ENCODE measurements around the gene ALKBH7. TPM values are rescaled to one million over a fixed set of nuclear protein-coding genes. Genes with fewer than 3 reads are reported as not detected.

ALKBH7 gene
- total and polyA plus RNA-seq, 4 donors: 29.9 to 99.7 (median 51.2) TPM

- 96% methylated on average over 32 of the region's 32 CpGs for WGBS
- no peaks in the 10 kb centered on the region for H3K9me3 ChIP-seq (ENCODE audit: control insufficient read depth in 4 of 4, low read length in 3 of 4)
- DNase-seq (ENCODE audit: low spot score): no peak
- no peak overlapping the region for H3K9ac ChIP-seq (ENCODE audit: low read depth in 1 of 2, low read length in 2 of 2)
- TF ChIP-seq FOXA2 (IDR thresholded peaks at IDR 0.05) (no peak), JUND (IDR thresholded peaks at IDR 0.05) (no peak), NR2F2 (IDR thresholded peaks at IDR 0.05) (no peak), ATF3 (IDR thresholded peaks at IDR 0.05) (no peak), HNF4G (IDR thresholded peaks at IDR 0.05) (no peak), GABPA (IDR thresholded peaks at IDR 0.05 in 1 of 2, conservative IDR thresholded peaks at IDR 0.05 in 1 of 2) (no peak), SP1 (IDR thresholded peaks at IDR 0.05) (no peak), ZBTB33 (IDR thresholded peaks at IDR 0.05) (no peak), HNF4A (conservative IDR thresholded peaks at IDR 0.05) (no peak), RXRA (IDR thresholded peaks at IDR 0.05) (no peak), RAD21 (IDR thresholded peaks at IDR 0.05) (no peak), MAX (IDR thresholded peaks at IDR 0.05) (no peak), YY1 (IDR thresholded peaks at IDR 0.05) (no peak), FOXA1 (IDR thresholded peaks at IDR 0.05) (no peak), TAF1 (conservative IDR thresholded peaks at IDR 0.05) (no peak), EGR1 (IDR thresholded peaks at IDR 0.05; ENCODE audit: low read depth in 2 of 2) (no peak)
- TF ChIP-seq, protein P1, sequence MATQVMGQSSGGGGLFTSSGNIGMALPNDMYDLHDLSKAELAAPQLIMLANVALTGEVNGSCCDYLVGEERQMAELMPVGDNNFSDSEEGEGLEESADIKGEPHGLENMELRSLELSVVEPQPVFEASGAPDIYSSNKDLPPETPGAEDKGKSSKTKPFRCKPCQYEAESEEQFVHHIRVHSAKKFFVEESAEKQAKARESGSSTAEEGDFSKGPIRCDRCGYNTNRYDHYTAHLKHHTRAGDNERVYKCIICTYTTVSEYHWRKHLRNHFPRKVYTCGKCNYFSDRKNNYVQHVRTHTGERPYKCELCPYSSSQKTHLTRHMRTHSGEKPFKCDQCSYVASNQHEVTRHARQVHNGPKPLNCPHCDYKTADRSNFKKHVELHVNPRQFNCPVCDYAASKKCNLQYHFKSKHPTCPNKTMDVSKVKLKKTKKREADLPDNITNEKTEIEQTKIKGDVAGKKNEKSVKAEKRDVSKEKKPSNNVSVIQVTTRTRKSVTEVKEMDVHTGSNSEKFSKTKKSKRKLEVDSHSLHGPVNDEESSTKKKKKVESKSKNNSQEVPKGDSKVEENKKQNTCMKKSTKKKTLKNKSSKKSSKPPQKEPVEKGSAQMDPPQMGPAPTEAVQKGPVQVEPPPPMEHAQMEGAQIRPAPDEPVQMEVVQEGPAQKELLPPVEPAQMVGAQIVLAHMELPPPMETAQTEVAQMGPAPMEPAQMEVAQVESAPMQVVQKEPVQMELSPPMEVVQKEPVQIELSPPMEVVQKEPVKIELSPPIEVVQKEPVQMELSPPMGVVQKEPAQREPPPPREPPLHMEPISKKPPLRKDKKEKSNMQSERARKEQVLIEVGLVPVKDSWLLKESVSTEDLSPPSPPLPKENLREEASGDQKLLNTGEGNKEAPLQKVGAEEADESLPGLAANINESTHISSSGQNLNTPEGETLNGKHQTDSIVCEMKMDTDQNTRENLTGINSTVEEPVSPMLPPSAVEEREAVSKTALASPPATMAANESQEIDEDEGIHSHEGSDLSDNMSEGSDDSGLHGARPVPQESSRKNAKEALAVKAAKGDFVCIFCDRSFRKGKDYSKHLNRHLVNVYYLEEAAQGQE (IDR thresholded peaks at IDR 0.05): no peak
- TF ChIP-seq, protein P2, sequence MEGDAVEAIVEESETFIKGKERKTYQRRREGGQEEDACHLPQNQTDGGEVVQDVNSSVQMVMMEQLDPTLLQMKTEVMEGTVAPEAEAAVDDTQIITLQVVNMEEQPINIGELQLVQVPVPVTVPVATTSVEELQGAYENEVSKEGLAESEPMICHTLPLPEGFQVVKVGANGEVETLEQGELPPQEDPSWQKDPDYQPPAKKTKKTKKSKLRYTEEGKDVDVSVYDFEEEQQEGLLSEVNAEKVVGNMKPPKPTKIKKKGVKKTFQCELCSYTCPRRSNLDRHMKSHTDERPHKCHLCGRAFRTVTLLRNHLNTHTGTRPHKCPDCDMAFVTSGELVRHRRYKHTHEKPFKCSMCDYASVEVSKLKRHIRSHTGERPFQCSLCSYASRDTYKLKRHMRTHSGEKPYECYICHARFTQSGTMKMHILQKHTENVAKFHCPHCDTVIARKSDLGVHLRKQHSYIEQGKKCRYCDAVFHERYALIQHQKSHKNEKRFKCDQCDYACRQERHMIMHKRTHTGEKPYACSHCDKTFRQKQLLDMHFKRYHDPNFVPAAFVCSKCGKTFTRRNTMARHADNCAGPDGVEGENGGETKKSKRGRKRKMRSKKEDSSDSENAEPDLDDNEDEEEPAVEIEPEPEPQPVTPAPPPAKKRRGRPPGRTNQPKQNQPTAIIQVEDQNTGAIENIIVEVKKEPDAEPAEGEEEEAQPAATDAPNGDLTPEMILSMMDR (IDR thresholded peaks at IDR 0.05; ENCODE audit: low read depth, low read length, missing input control): no peak
- H3K36me3 ChIP-seq (ENCODE audit: control insufficient read depth in 4 of 4, insufficient read depth in 3 of 4, low read depth in 1 of 4, low read length in 3 of 4): peaks cover 20 to 64% (median 46%) of the 10 kb centered on the region in 4 donors
- no peak overlapping the region for H3K27ac ChIP-seq (ENCODE audit: low read depth in 1 of 2, low read length in 2 of 2)
- H3K4me3 ChIP-seq (ENCODE audit: low read depth in 1 of 3, low read length in 3 of 3): no peak overlapping the region
- H3K27me3 ChIP-seq (ENCODE audit: control insufficient read depth in 4 of 4, insufficient read depth in 4 of 4, low read length in 3 of 4): no peaks in the 10 kb centered on the region
- no peaks in the 10 kb centered on the region for H3K4me1 ChIP-seq (ENCODE audit: control insufficient read depth in 4 of 4, insufficient read depth in 4 of 4, low read length in 3 of 4)
Measured at GRCh38 chr19:6415591-6416190, 43.1 kb downstream of the ALKBH7 start.
